WTC11 (cell line): ENCODE data around the gene GGCX.
A peak's percentile ranks its signal among the peaks of the same experiment; 100 is the strongest.

Experiments used
- CREB1 ChIP-seq: sonication (generic); formaldehyde crosslinking; IDR thresholded peaks from 2 replicates; pipeline ENCODE4 v1.8.0; 2023; ENCODE audit warnings: mild to moderate bottlenecking, missing genetic modification reagents
- ETV6 ChIP-seq: sonication (generic); formaldehyde crosslinking; IDR thresholded peaks from 2 replicates; pipeline ENCODE4 v1.8.1; 2022; ENCODE audit warnings: mild to moderate bottlenecking, missing genetic modification reagents
- GTF2I ChIP-seq: fragments of 250-450 bp; sonication (Bioruptor Pico); conservative IDR thresholded peaks from 2 replicates; pipeline ENCODE4 v1.4.0; 2021; ENCODE audit warnings: mild to moderate bottlenecking
- JUN ChIP-seq: sonication (generic); formaldehyde crosslinking; IDR thresholded peaks from 2 replicates; pipeline ENCODE4 v1.8.0; 2023; ENCODE audit warnings: mild to moderate bottlenecking, missing genetic modification reagents
- NR3C1 ChIP-seq: sonication (generic); formaldehyde crosslinking; conservative IDR thresholded peaks from 2 replicates; pipeline ENCODE4 v1.8.1; 2023; ENCODE audit warnings: low read depth, mild to moderate bottlenecking, missing genetic modification reagents
- SMAD3 ChIP-seq: sonication (generic); formaldehyde crosslinking; IDR thresholded peaks from 2 replicates; pipeline ENCODE4 v1.8.0; 2022; ENCODE audit warnings: missing genetic modification reagents, mild to moderate bottlenecking, borderline replicate concordance
- SP1 ChIP-seq: sonication (generic); formaldehyde crosslinking; conservative IDR thresholded peaks from 2 replicates; pipeline ENCODE4 v1.8.1; 2022; ENCODE audit warnings: missing genetic modification reagents
- TF ChIP-seq, protein P1 (sequence below): fragments of 250-450 bp; sonication (Bioruptor Pico); conservative IDR thresholded peaks from 2 replicates; pipeline ENCODE4 v1.9.0; 2021; ENCODE audit warnings: mild to moderate bottlenecking
- TF ChIP-seq, protein P2 (sequence below): fragments of 200-600 bp; IDR thresholded peaks from 2 replicates; pipeline ENCODE4 v1.8.0; 2022; ENCODE audit warnings: antibody characterized with exemption
- TF ChIP-seq, protein P3 (sequence below): sonication (generic); formaldehyde crosslinking; IDR thresholded peaks from 2 replicates; pipeline ENCODE4 v1.8.0; 2022; ENCODE audit warnings: mild to moderate bottlenecking, missing genetic modification reagents
- TF ChIP-seq, protein P4 (sequence below): sonication (generic); formaldehyde crosslinking; IDR thresholded peaks from 2 replicates; pipeline ENCODE4 v1.8.1; 2022; ENCODE audit warnings: low read depth, mild to moderate bottlenecking, moderate library complexity, missing genetic modification reagents, borderline replicate concordance
- TF ChIP-seq, protein P5 (sequence below): sonication (generic); formaldehyde crosslinking; IDR thresholded peaks from 2 replicates; pipeline ENCODE4 v1.8.1; 2023; ENCODE audit warnings: mild to moderate bottlenecking, missing genetic modification reagents, moderate library complexity
- TF ChIP-seq, protein P6 (sequence below): sonication (generic); formaldehyde crosslinking; IDR thresholded peaks from 2 replicates; pipeline ENCODE4 v1.8.1; 2022; ENCODE audit warnings: missing genetic modification reagents, borderline replicate concordance

DNA sequence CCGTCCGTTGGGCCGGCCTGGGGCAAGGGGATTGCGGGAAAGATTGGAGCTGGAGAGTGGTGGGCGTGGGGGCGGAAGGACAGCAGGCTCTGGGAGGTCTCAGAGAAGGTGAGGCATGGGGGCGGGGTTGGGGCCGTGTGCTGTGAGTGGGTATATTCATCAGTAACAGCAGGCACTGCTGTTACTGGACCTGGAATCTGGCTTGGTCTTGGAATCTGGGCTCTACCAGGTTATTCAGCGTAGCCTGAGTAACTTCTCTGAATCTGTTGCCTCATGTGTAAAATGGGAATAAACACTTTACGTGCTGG lies 34.7 kb upstream of the GGCX start:
- TF ChIP-seq, protein P1, sequence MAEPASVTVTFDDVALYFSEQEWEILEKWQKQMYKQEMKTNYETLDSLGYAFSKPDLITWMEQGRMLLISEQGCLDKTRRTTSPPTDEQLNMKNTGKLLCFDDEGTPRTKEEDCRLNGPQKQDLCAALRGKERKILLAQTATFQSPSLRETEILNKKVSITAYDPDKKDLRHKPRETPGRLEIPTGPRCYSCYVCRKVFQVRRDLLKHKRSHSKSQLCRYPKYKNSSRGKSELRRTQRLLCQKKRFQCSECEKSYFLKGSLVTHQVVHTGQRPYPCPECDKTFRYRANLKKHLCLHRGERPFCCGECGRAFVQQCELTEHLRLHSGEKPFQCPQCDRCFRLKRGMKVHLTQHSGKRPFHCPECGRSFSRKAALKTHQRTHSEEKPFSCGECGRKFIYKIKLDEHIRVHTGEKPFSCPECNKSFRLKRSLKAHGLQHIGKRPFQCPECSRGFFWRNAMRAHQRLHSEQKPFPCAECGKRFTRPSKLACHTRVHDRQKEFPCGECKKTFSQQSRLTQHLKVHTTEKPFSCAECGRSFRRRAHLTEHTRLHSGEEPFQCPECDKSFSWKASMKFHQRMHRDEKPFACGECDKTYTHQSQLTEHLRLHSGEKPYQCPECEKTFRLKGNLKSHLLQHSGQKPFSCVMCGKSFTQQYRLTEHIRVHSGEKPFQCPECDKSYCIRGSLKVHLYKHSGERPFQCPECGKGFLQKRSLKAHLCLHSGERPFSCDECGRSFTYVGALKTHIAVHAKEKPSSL (CRISPR knock-in tag), result no peak
- TF ChIP-seq CREB1 (CRISPR knock-in tag), result no peak
- TF ChIP-seq, protein P2, sequence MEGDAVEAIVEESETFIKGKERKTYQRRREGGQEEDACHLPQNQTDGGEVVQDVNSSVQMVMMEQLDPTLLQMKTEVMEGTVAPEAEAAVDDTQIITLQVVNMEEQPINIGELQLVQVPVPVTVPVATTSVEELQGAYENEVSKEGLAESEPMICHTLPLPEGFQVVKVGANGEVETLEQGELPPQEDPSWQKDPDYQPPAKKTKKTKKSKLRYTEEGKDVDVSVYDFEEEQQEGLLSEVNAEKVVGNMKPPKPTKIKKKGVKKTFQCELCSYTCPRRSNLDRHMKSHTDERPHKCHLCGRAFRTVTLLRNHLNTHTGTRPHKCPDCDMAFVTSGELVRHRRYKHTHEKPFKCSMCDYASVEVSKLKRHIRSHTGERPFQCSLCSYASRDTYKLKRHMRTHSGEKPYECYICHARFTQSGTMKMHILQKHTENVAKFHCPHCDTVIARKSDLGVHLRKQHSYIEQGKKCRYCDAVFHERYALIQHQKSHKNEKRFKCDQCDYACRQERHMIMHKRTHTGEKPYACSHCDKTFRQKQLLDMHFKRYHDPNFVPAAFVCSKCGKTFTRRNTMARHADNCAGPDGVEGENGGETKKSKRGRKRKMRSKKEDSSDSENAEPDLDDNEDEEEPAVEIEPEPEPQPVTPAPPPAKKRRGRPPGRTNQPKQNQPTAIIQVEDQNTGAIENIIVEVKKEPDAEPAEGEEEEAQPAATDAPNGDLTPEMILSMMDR, result no peak
- no peak for TF ChIP-seq GTF2I (CRISPR knock-in tag)
- TF ChIP-seq ETV6 (CRISPR knock-in tag), result no peak
- TF ChIP-seq, protein P3, sequence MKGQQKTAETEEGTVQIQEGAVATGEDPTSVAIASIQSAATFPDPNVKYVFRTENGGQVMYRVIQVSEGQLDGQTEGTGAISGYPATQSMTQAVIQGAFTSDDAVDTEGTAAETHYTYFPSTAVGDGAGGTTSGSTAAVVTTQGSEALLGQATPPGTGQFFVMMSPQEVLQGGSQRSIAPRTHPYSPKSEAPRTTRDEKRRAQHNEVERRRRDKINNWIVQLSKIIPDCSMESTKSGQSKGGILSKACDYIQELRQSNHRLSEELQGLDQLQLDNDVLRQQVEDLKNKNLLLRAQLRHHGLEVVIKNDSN (CRISPR knock-in tag), result no peak
- TF ChIP-seq, protein P4, sequence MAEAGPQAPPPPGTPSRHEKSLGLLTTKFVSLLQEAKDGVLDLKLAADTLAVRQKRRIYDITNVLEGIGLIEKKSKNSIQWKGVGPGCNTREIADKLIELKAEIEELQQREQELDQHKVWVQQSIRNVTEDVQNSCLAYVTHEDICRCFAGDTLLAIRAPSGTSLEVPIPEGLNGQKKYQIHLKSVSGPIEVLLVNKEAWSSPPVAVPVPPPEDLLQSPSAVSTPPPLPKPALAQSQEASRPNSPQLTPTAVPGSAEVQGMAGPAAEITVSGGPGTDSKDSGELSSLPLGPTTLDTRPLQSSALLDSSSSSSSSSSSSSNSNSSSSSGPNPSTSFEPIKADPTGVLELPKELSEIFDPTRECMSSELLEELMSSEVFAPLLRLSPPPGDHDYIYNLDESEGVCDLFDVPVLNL (CRISPR knock-in tag), result no peak
- TF ChIP-seq, protein P5, sequence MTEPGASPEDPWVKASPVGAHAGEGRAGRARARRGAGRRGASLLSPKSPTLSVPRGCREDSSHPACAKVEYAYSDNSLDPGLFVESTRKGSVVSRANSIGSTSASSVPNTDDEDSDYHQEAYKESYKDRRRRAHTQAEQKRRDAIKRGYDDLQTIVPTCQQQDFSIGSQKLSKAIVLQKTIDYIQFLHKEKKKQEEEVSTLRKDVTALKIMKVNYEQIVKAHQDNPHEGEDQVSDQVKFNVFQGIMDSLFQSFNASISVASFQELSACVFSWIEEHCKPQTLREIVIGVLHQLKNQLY (CRISPR knock-in tag), result no peak
- TF ChIP-seq, protein P6, sequence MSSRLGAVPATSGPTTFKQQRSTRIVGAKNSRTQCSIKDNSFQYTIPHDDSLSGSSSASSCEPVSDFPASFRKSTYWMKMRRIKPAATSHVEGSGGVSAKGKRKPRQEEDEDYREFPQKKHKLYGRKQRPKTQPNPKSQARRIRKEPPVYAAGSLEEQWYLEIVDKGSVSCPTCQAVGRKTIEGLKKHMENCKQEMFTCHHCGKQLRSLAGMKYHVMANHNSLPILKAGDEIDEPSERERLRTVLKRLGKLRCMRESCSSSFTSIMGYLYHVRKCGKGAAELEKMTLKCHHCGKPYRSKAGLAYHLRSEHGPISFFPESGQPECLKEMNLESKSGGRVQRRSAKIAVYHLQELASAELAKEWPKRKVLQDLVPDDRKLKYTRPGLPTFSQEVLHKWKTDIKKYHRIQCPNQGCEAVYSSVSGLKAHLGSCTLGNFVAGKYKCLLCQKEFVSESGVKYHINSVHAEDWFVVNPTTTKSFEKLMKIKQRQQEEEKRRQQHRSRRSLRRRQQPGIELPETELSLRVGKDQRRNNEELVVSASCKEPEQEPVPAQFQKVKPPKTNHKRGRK (CRISPR knock-in tag), result no peak
- TF ChIP-seq SMAD3 (CRISPR knock-in tag), result no peak
- TF ChIP-seq JUN, result no peak
- no peak for TF ChIP-seq NR3C1 (CRISPR knock-in tag)
- 0 out of 2 replicates have a peak, but pooled peaks have one; percentile 7 for TF ChIP-seq SP1 (CRISPR knock-in tag)
